Thyroid gland (tissue), 4 donors: ENCODE data around the gene FAM240A. TPM values are rescaled to one million over a fixed set of nuclear protein-coding genes. Genes with fewer than 3 reads are reported as not detected.
A peak's percentile ranks its signal among the peaks of the same experiment; 100 is the strongest.

Source experiments
- DNase-seq, 2 donors: peaks; one replicate each; pipeline ENCODE4 v3.0.0-alpha.2; 2019
- H3K27ac ChIP-seq, 3 donors: fragments of 200-600 bp; sonication (generic); 1 replicate in 2 of 3; 2 replicates in 1 of 3; pipeline ENCODE4 v1.5.1; 2016 to 2019; ENCODE audit warnings: mild to moderate bottlenecking in 1 of 3, moderate library complexity in 1 of 3
- H3K27me3 ChIP-seq: fragments of 200-600 bp; sonication (generic); one replicate; pipeline ENCODE4 v1.5.1; 2019
- H3K36me3 ChIP-seq, 2 donors: fragments of 200-600 bp; sonication (generic); one replicate each; pipeline ENCODE4 v1.5.1; 2016 to 2019
- H3K4me1 ChIP-seq, 2 donors: fragments of 200-600 bp; sonication (generic); one replicate each; pipeline ENCODE4 v1.5.1; 2017 to 2019
- H3K4me3 ChIP-seq, 3 donors: fragments of 200-600 bp; sonication (generic); replicated peaks in 1 of 3; 1 replicate in 2 of 3; 2 replicates in 1 of 3; pipeline ENCODE4 v1.5.1; 2016; ENCODE audit warnings: mild to moderate bottlenecking in 1 of 3
- H3K9me3 ChIP-seq: fragments of 200-600 bp; sonication (generic); one replicate; pipeline ENCODE4 v1.5.1; 2017
- CTCF ChIP-seq, 6 experiments: fragments of 200-600 bp in 3 of 6; fragments of 450-650 bp in 3 of 6; sonication (generic) in 3 of 6; IDR thresholded peaks; one replicate each; pipeline ENCODE4 v1.5.1; 2016 to 2019; ENCODE audit warnings: antibody characterized with exemption in 6 of 6, mild to moderate bottlenecking in 2 of 6, inconsistent platforms in 1 of 6, moderate library complexity in 1 of 6
- POLR2A ChIP-seq, 2 donors: fragments of 450-650 bp; IDR thresholded peaks; one replicate each; pipeline ENCODE4 v1.6.1; 2017; ENCODE audit warnings: antibody characterized with exemption in 2 of 2, mild to moderate bottlenecking in 2 of 2, moderate library complexity in 1 of 2
- WGBS, 2 donors: methylation state at CpG; one replicate each; pipeline ENCODE4 v1.1.5; 2017; 5-methylcytosine and 5-hydroxymethylcytosine counted together
- intact Hi-C: fragments of 100-400 bp; cut with DNase I; formaldehyde crosslinking; loops from one replicate; pipeline ENCODE4 v1.15.1; 2023
- total RNA-seq, 4 donors: library from RNA; depleted of rRNA; stranded (reverse); fragments of >200 nt; gene quantifications; one replicate each; pipeline ENCODE4 v1.2.3, GENCODE V29; 2016

FAM240A gene
- total RNA-seq, 4 donors from 2014 or later: 0.22 to 1.1 TPM; not detected in 2

DNA sequence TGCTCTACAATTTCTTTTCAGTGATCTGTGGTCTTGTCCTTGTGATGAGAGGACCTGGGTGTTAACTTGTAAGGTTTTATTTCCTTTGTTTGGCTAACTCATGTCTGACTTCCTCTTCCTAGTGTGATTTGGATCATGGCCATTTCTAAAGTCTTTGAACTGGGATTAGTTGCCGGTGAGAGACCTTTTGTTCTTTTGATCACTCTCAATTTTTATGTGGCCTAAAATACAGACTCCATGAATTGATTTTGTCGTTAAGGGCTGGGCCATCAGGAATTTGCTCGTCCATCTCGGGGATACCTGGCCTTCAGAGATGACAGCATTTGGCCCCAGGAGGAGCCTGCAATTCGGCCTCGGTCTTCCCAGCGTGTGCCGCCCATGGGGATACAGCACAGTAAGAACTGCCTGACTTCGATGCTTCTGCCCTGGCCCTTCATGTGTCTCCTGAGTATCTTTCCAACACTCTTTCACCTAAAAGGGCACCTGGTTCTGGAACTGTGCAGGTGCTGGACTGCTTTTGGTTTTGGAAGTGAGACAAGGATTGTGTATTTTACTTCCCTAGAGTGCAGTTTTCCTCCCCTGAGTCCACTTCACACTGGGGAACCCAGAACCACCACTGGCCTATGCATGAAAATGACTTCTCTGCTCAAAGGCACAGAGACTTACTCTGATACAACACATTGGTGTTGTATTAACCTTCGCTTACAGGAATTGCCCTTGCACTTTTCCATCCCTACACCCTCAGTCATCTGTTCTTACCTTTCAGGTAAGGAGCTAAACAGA lies 33.2 kb upstream of the FAM240A start:
- no peaks in the 10 kb centered on the region for H3K9me3 ChIP-seq
- no peak overlapping the region for H3K4me3 ChIP-seq
- H3K27me3 ChIP-seq: no peaks in the 10 kb centered on the region
- peak overlapping the region; percentile 78 to 94 (median 78) for H3K27ac ChIP-seq
- H3K36me3 ChIP-seq: no peaks in the 10 kb centered on the region
- peak; percentile 27 to 33 for DNase-seq
- intact Hi-C loops: loop anchor here (10.0 kb wide), 1 partner anchor 46 kb away; no protein-coding TSS in a partner anchor
- 57 to 63% methylated on average over 10 of the region's 10 CpGs for WGBS, 2 donors
- TF ChIP-seq POLR2A (IDR thresholded peaks at IDR 0.05) (no peak), CTCF (IDR thresholded peaks at IDR 0.05) (no peak)
- peaks cover 19 to 35% of the 10 kb centered on the region in 2 donors for H3K4me1 ChIP-seq

DNA sequence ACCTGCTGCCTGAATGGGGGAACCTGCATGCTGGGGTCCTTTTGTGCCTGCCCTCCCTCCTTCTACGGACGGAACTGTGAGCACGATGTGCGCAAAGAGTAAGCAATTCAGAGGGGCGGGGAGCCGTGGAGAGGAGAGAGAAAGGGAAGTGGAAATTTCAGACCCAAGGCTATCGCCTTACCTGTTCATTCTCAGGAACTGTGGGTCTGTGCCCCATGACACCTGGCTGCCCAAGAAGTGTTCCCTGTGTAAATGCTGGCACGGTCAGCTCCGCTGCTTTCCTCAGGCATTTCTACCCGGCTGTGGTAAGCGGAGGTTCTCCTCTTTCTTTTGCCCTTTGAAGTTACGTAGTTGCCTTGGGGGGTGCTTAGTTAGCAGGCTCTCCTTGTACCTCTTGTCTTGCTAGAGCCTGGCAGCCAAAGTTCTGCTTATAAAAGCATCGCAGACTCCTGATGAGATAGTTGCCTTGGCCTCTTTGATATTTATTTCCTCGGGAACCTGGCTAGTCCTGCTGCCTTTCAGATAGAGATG lies 32.5 kb upstream of the FAM240A start:
- TF ChIP-seq CTCF (IDR thresholded peaks at IDR 0.05) (no peak), POLR2A (IDR thresholded peaks at IDR 0.05) (peak in 1 of 2 donors; percentile 75)
- no peak overlapping the region for H3K4me3 ChIP-seq
- H3K27me3 ChIP-seq: no peaks in the 10 kb centered on the region
- WGBS, 2 donors: 27 to 32% methylated on average over 14 of the region's 14 CpGs
- H3K9me3 ChIP-seq: no peaks in the 10 kb centered on the region
- no peaks in the 10 kb centered on the region for H3K36me3 ChIP-seq
- intact Hi-C loops: loop anchor here (10.0 kb wide), 1 partner anchor 45 kb away; no protein-coding TSS in a partner anchor
- peaks cover 13 to 28% of the 10 kb centered on the region in 2 donors for H3K4me1 ChIP-seq
- peak overlapping the region; percentile 78 to 94 (median 78) for H3K27ac ChIP-seq
- peak; percentile 80 to 82 for DNase-seq

GRCh38 chr3:46580675-46581074 lies 31.6 kb upstream of the FAM240A start:
- Histone ChIP-seq H3K4me1 (peaks cover 11 to 21% of the 10 kb centered on the region in 2 donors), H3K36me3 (no peaks in the 10 kb centered on the region), H3K27ac (peak overlapping the region in 2 of 3 donors; percentile 78), H3K4me3 (no peak overlapping the region), H3K9me3 (no peaks in the 10 kb centered on the region), H3K27me3 (no peaks in the 10 kb centered on the region)
- intact Hi-C loops: no loop called here
- DNase-seq: no peak
- 93 to 100% methylated on average over 1 of the region's 1 CpG for WGBS, 2 donors
- TF ChIP-seq POLR2A (IDR thresholded peaks at IDR 0.05) (no peak), CTCF (IDR thresholded peaks at IDR 0.05) (no peak)

GRCh38 chr3:46584598-46585467 lies 27.5 kb upstream of the FAM240A start:
- Histone ChIP-seq H3K4me1 (peaks cover 0 to 5% of the 10 kb centered on the region in 2 donors), H3K36me3 (no peaks in the 10 kb centered on the region), H3K9me3 (no peaks in the 10 kb centered on the region), H3K27me3 (no peaks in the 10 kb centered on the region), H3K4me3 (no peak overlapping the region), H3K27ac (no peak overlapping the region)
- 96 to 100% methylated on average over 5 of the region's 7 CpGs for WGBS, 2 donors
- TF ChIP-seq POLR2A (IDR thresholded peaks at IDR 0.05) (no peak), CTCF (IDR thresholded peaks at IDR 0.05) (no peak)
- intact Hi-C loops: no loop called here
- no peak for DNase-seq
